SU-DHL-6 (cell line): ENCODE measurements around the gene TENT4B.

Experiments
- H2AFZ ChIP-seq: fragments of 200-600 bp; sonication (generic); 2 replicates; pipeline ENCODE4 v1.6.1; 2014; ENCODE audit warnings: low read depth, mild to moderate bottlenecking, moderate library complexity, mixed read lengths, antibody characterized with exemption, low read length; ENCODE audit not compliant: severe bottlenecking
- H3F3A ChIP-seq: fragments of 200-600 bp; shearing (Covaris generic); 2 replicates; pipeline ENCODE4 v1.6.0; 2016; ENCODE audit warnings: antibody characterized with exemption, mild to moderate bottlenecking; ENCODE audit not compliant: insufficient read depth
- H3K27ac ChIP-seq: fragments of 200-600 bp; sonication (generic); 2 replicates; pipeline ENCODE4 v1.5.1; 2016; ENCODE audit warnings: low read depth, mild to moderate bottlenecking, low read length, moderate library complexity, mixed read lengths
- H3K27me3 ChIP-seq: fragments of 200-600 bp; sonication (generic), shearing (Covaris generic); 2 replicates; pipeline ENCODE4 v1.6.0; 2014; ENCODE audit warnings: mild to moderate bottlenecking, low read length
- H3K36me3 ChIP-seq: fragments of 200-600 bp; sonication (generic); 2 replicates; pipeline ENCODE4 v1.6.1; 2014; ENCODE audit warnings: mild to moderate bottlenecking, low read length, mixed read lengths
- H3K4me2 ChIP-seq: fragments of 300-600, 200-600 bp; shearing (Covaris generic), sonication (generic); 2 replicates; pipeline ENCODE4 v1.6.0; 2014; ENCODE audit warnings: low read length, low read depth, mild to moderate bottlenecking; ENCODE audit not compliant: poor library complexity, severe bottlenecking
- H3K4me3 ChIP-seq: fragments of 200-600 bp; sonication (generic); 2 replicates; pipeline ENCODE4 v1.5.1; 2014; ENCODE audit warnings: antibody characterized with exemption, low read length, mild to moderate bottlenecking, mixed read lengths; ENCODE audit not compliant: insufficient read depth, poor library complexity, severe bottlenecking
- H3K79me2 ChIP-seq: fragments of 200-600 bp; sonication (generic); 2 replicates; pipeline ENCODE4 v1.6.1; 2014; ENCODE audit warnings: mild to moderate bottlenecking, low read length, moderate library complexity; ENCODE audit not compliant: insufficient read depth
- H3K9ac ChIP-seq: fragments of 200-600 bp; sonication (generic); 2 replicates; pipeline ENCODE4 v1.7.0; 2014; ENCODE audit warnings: mild to moderate bottlenecking, low read length
- H3K9me2 ChIP-seq: fragments of 200-600 bp; sonication (generic); replicated peaks from 2 replicates; pipeline ENCODE4 v1.6.1; 2014; ENCODE audit warnings: low read length; ENCODE audit not compliant: insufficient read depth
- H3K9me3 ChIP-seq: fragments of 200-600 bp; sonication (generic); 2 replicates; pipeline ENCODE4 v1.6.1; 2014; ENCODE audit warnings: low read length, mixed read lengths; ENCODE audit not compliant: insufficient read depth
- H4K20me1 ChIP-seq: fragments of 200-600 bp; sonication (generic); 2 replicates; pipeline ENCODE4 v1.6.1; 2014; ENCODE audit warnings: low read depth, mild to moderate bottlenecking, antibody characterized with exemption, low read length, moderate library complexity, mixed read lengths
- CTCF ChIP-seq: fragments of 200-600 bp; sonication (generic); IDR thresholded peaks from one replicate; pipeline ENCODE4 v1.5.1; 2017; ENCODE audit warnings: antibody characterized with exemption, mild to moderate bottlenecking, low read length, moderate library complexity; ENCODE audit not compliant: insufficient read depth, poor library complexity, severe bottlenecking
- EZH2phosphoT487 ChIP-seq: fragments of 200-600 bp; sonication (generic), shearing (Covaris generic); conservative IDR thresholded peaks from 2 replicates; pipeline ENCODE4 v1.6.1; 2018; ENCODE audit warnings: mild to moderate bottlenecking, antibody characterized with exemption, low read length, moderate library complexity, mixed read lengths

TENT4B gene

GRCh38 chr16:50201787-50202186 lies 48.7 kb downstream of the TENT4B start:
- Histone ChIP-seq H4K20me1 (peaks cover 3% of the 10 kb centered on the region; the same call in 1 of the 2 replicates), H3K9ac (no peak overlapping the region), H3K27ac (no peak overlapping the region), H3K4me2 (no peak overlapping the region), H3K79me2 (peaks cover 5% of the 10 kb centered on the region; the same call in 1 of the 2 replicates), H3F3A (no peaks in the 10 kb centered on the region), H2AFZ (no peak overlapping the region), H3K9me3 (no peaks in the 10 kb centered on the region), H3K9me2 (no peaks in the 10 kb centered on the region), H3K36me3 (no peaks in the 10 kb centered on the region), H3K27me3 (no peaks in the 10 kb centered on the region), H3K4me3 (no peak overlapping the region)
- TF ChIP-seq EZH2phosphoT487: no peak
- no peak for TF ChIP-seq CTCF

GRCh38 chr16:50202926-50203624 lies 50.0 kb downstream of the TENT4B start:
- no peak overlapping the region for H3K9ac ChIP-seq
- H3F3A ChIP-seq: no peaks in the 10 kb centered on the region
- H3K79me2 ChIP-seq: peaks cover 5% of the 10 kb centered on the region; the same call in 1 of the 2 replicates

GRCh38 chr16:50203681-50204080 lies 50.6 kb downstream of the TENT4B start:
- Histone ChIP-seq H3K4me3 (no peak overlapping the region), H3K27ac (no peak overlapping the region), H3K4me2 (no peak overlapping the region), H3F3A (no peaks in the 10 kb centered on the region), H3K36me3 (no peaks in the 10 kb centered on the region), H3K9me3 (no peaks in the 10 kb centered on the region), H3K9me2 (no peaks in the 10 kb centered on the region), H4K20me1 (peaks cover 3% of the 10 kb centered on the region; the same call in 1 of the 2 replicates), H3K9ac (no peak overlapping the region), H2AFZ (no peak overlapping the region), H3K79me2 (peaks cover 5% of the 10 kb centered on the region; the same call in 1 of the 2 replicates), H3K27me3 (no peaks in the 10 kb centered on the region)
- no peak for TF ChIP-seq CTCF
- TF ChIP-seq EZH2phosphoT487: no peak

More at GRCh38 chr16:50202926-50203624, 50.0 kb downstream of the TENT4B start:
- H4K20me1 ChIP-seq: peaks cover 3% of the 10 kb centered on the region; the same call in 1 of the 2 replicates
- no peaks in the 10 kb centered on the region for H3K27me3 ChIP-seq
- no peak overlapping the region for H3K4me2 ChIP-seq
- H3K4me3 ChIP-seq: no peak overlapping the region
- no peaks in the 10 kb centered on the region for H3K9me2 ChIP-seq
- TF ChIP-seq CTCF: no peak
- TF ChIP-seq EZH2phosphoT487: no peak
- H2AFZ ChIP-seq: no peak overlapping the region
- H3K27ac ChIP-seq: no peak overlapping the region
- H3K36me3 ChIP-seq: no peaks in the 10 kb centered on the region
- H3K9me3 ChIP-seq: no peaks in the 10 kb centered on the region
